ENCODE data around the gene PRR15L. TPM values are rescaled to one million over a fixed set of nuclear protein-coding genes. Genes with fewer than 3 reads are reported as not detected.

PRR15L gene
- total RNA-seq, 1 experiment from 2014 or later: 0.18 TPM

- Histone ChIP-seq H3K36me3 (ENCODE audit: control insufficient read depth, insufficient read depth, low read length) (peaks cover 4% of the 10 kb centered on the region; the same call in 1 of the 2 replicates), H3K4me1 (ENCODE audit: control insufficient read depth, insufficient read depth, low read length) (no peaks in the 10 kb centered on the region), H3K27ac (ENCODE audit: low read length) (no peak overlapping the region), H3K9me3 (ENCODE audit: control insufficient read depth, insufficient read depth, low read depth, low read length) (no peaks in the 10 kb centered on the region), H3K27me3 (ENCODE audit: control insufficient read depth, insufficient read depth, low read length) (no peaks in the 10 kb centered on the region), H3K4me3 (ENCODE audit: low read depth in 2 of 2, low read length in 2 of 2) (no peak overlapping the region)
- DNase-seq (ENCODE audit: low read depth, low spot score) (no peak), ATAC-seq (peak; percentile 85)
- intact Hi-C loops (cut with micrococcal nuclease; ENCODE audit: unreplicated experiment): loop anchor here (1.0 kb wide), 1 partner anchor 40 kb away; no protein-coding TSS in a partner anchor
- CTCF ChIA-PET: interaction anchor here (0.6 to 2.3 kb wide), 4 partner anchors 37 to 115 kb away, joined by 3 to 21 read pairs (median 7); partner anchors contain the start of gene PNPO
- POLR2A ChIA-PET: no interaction called here
- TF ChIP-seq TCF7L2 (IDR thresholded peaks at IDR 0.05; ENCODE audit: low read depth, low read length) (no peak), POLR2AphosphoS5 (IDR thresholded peaks at IDR 0.05; ENCODE audit: low read depth, low read length) (no peak), SIN3A (IDR thresholded peaks at IDR 0.05; ENCODE audit: borderline replicate concordance, insufficient read depth, low read depth, low read length) (no peak)
- TF ChIP-seq, protein P1, sequence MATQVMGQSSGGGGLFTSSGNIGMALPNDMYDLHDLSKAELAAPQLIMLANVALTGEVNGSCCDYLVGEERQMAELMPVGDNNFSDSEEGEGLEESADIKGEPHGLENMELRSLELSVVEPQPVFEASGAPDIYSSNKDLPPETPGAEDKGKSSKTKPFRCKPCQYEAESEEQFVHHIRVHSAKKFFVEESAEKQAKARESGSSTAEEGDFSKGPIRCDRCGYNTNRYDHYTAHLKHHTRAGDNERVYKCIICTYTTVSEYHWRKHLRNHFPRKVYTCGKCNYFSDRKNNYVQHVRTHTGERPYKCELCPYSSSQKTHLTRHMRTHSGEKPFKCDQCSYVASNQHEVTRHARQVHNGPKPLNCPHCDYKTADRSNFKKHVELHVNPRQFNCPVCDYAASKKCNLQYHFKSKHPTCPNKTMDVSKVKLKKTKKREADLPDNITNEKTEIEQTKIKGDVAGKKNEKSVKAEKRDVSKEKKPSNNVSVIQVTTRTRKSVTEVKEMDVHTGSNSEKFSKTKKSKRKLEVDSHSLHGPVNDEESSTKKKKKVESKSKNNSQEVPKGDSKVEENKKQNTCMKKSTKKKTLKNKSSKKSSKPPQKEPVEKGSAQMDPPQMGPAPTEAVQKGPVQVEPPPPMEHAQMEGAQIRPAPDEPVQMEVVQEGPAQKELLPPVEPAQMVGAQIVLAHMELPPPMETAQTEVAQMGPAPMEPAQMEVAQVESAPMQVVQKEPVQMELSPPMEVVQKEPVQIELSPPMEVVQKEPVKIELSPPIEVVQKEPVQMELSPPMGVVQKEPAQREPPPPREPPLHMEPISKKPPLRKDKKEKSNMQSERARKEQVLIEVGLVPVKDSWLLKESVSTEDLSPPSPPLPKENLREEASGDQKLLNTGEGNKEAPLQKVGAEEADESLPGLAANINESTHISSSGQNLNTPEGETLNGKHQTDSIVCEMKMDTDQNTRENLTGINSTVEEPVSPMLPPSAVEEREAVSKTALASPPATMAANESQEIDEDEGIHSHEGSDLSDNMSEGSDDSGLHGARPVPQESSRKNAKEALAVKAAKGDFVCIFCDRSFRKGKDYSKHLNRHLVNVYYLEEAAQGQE (IDR thresholded peaks at IDR 0.05; ENCODE audit: insufficient read depth in 1 of 2, low read depth in 2 of 2, low read length in 1 of 2): no peak
- TF ChIP-seq, protein P2, sequence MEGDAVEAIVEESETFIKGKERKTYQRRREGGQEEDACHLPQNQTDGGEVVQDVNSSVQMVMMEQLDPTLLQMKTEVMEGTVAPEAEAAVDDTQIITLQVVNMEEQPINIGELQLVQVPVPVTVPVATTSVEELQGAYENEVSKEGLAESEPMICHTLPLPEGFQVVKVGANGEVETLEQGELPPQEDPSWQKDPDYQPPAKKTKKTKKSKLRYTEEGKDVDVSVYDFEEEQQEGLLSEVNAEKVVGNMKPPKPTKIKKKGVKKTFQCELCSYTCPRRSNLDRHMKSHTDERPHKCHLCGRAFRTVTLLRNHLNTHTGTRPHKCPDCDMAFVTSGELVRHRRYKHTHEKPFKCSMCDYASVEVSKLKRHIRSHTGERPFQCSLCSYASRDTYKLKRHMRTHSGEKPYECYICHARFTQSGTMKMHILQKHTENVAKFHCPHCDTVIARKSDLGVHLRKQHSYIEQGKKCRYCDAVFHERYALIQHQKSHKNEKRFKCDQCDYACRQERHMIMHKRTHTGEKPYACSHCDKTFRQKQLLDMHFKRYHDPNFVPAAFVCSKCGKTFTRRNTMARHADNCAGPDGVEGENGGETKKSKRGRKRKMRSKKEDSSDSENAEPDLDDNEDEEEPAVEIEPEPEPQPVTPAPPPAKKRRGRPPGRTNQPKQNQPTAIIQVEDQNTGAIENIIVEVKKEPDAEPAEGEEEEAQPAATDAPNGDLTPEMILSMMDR (IDR thresholded peaks at IDR 0.05): no peak; the same call in 1 of the 2 replicates
- in situ Hi-C loops (cut with HindIII; ENCODE audit: low pct_unique_long_range_greater_than_20kb, low sequenced_read_pairs): no loop called here
- BruUV-seq (replicated peaks): no TSS peak
Measured at GRCh38 chr17:47978324-47978723, 20.6 kb upstream of the PRR15L start.

DNA sequence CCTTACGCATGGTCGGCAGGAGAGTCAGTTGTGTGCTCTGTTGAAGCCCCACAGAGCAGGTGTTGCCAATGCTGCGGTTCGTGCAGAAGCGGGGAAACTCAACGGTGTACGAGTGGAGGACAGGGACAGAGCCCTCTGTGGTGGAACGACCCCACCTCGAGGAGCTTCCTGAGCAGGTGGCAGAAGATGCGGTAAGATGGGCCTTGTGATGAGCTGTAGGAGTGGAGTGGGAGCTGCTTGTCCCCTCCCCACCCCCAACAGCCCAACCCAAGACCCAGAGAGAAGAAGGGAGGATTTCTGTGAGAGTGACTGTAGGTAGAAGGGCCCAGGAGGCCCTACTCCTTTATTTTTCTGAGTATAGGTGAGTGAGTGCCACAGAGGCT is 18.1 kb upstream of the PRR15L start:
- Histone ChIP-seq H3K4me3 (ENCODE audit: low read depth in 2 of 2, low read length in 2 of 2) (no peak overlapping the region), H3K27ac (ENCODE audit: low read length) (no peak overlapping the region), H3K9me3 (ENCODE audit: control insufficient read depth, insufficient read depth, low read depth, low read length) (no peaks in the 10 kb centered on the region), H3K27me3 (ENCODE audit: control insufficient read depth, insufficient read depth, low read length) (no peaks in the 10 kb centered on the region), H3K36me3 (ENCODE audit: control insufficient read depth, insufficient read depth, low read length) (peaks cover 4% of the 10 kb centered on the region; the same call in 1 of the 2 replicates), H3K4me1 (ENCODE audit: control insufficient read depth, insufficient read depth, low read length) (peaks cover 8% of the 10 kb centered on the region)
- BruUV-seq (replicated peaks): no TSS peak
- POLR2A ChIA-PET: no interaction called here
- no peak for TF ChIP-seq POLR2AphosphoS5 (IDR thresholded peaks at IDR 0.05; ENCODE audit: low read depth, low read length)
- TF ChIP-seq, protein P2 (IDR thresholded peaks at IDR 0.05): no peak
- TF ChIP-seq, protein P1 (IDR thresholded peaks at IDR 0.05; ENCODE audit: insufficient read depth in 1 of 2, low read depth in 2 of 2, low read length in 1 of 2): no peak
- no peak for TF ChIP-seq SIN3A (IDR thresholded peaks at IDR 0.05; ENCODE audit: borderline replicate concordance, insufficient read depth, low read depth, low read length)
- no peak for TF ChIP-seq TCF7L2 (IDR thresholded peaks at IDR 0.05; ENCODE audit: low read depth, low read length)
- DNase-seq (ENCODE audit: low read depth, low spot score) (no peak), ATAC-seq (no peak)
- intact Hi-C loops (cut with micrococcal nuclease; ENCODE audit: unreplicated experiment) (loop anchor here (2.0 kb wide), 1 partner anchor 19 kb away; no protein-coding TSS in a partner anchor), in situ Hi-C loops (cut with HindIII; ENCODE audit: low pct_unique_long_range_greater_than_20kb, low sequenced_read_pairs) (no loop called here)
- CTCF ChIA-PET: interaction anchor here (1.1 to 1.5 kb wide), 2 partner anchors 42 to 45 kb away, joined by 3 to 4 read pairs; no protein-coding TSS in a partner anchor

Data from Panc1 (cell line).